NB4 (cell line): ENCODE measurements around the gene FLACC1.

Experiments
- MYC ChIP-seq: IDR thresholded peaks from 2 replicates; pipeline ENCODE4 v1.6.1; 2011; ENCODE audit warnings: low read depth, low read length
- POLR2A ChIP-seq: IDR thresholded peaks from 2 replicates; pipeline ENCODE4 v1.6.1; 2011; ENCODE audit warnings: mild to moderate bottlenecking; ENCODE audit not compliant: insufficient read length; ENCODE audit errors: extremely low read depth
- TF ChIP-seq, protein P1 (sequence below): IDR thresholded peaks from one replicate; pipeline ENCODE4 v1.5.1; 2012; ENCODE audit warnings: low read depth, low read length
- TF ChIP-seq, protein P2 (sequence below): IDR thresholded peaks from 2 replicates; pipeline ENCODE4 v1.6.1; 2011; ENCODE audit warnings: low read depth, low read length

GRCh38 chr2:201343559-201343958, 13.6 kb downstream of the FLACC1 start:
- TF ChIP-seq, protein P1, sequence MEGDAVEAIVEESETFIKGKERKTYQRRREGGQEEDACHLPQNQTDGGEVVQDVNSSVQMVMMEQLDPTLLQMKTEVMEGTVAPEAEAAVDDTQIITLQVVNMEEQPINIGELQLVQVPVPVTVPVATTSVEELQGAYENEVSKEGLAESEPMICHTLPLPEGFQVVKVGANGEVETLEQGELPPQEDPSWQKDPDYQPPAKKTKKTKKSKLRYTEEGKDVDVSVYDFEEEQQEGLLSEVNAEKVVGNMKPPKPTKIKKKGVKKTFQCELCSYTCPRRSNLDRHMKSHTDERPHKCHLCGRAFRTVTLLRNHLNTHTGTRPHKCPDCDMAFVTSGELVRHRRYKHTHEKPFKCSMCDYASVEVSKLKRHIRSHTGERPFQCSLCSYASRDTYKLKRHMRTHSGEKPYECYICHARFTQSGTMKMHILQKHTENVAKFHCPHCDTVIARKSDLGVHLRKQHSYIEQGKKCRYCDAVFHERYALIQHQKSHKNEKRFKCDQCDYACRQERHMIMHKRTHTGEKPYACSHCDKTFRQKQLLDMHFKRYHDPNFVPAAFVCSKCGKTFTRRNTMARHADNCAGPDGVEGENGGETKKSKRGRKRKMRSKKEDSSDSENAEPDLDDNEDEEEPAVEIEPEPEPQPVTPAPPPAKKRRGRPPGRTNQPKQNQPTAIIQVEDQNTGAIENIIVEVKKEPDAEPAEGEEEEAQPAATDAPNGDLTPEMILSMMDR, result no peak
- no peak for TF ChIP-seq POLR2A
- TF ChIP-seq, protein P2, sequence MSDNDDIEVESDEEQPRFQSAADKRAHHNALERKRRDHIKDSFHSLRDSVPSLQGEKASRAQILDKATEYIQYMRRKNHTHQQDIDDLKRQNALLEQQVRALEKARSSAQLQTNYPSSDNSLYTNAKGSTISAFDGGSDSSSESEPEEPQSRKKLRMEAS, result no peak
- no peak for TF ChIP-seq MYC
